AG09309 (cell line): Measurements from ENCODE around the gene DYNC2H1.
"Not testable (repeated sequence)": the region's sequence is repeated elsewhere in the genome, so short reads cannot be mapped to it uniquely, and the experiment has no call there.

ENCODE experiments used
- DNase-seq: peaks from one replicate; pipeline ENCODE4 v3.0.0-alpha.2; 2010; ENCODE audit warnings: low read depth
- H3K4me3 ChIP-seq: 2 replicates; pipeline ENCODE4 v1.5.1; 2011; ENCODE audit warnings: mild to moderate bottlenecking, low read depth, low read length, moderate library complexity; ENCODE audit not compliant: control insufficient read depth
- CTCF ChIP-seq: IDR thresholded peaks from 2 replicates; pipeline ENCODE4 v1.5.1; 2011; ENCODE audit warnings: mild to moderate bottlenecking, low read depth, low read length, inconsistent platforms; ENCODE audit not compliant: insufficient read depth, control insufficient read depth; ENCODE audit errors: missing control alignments

DYNC2H1 gene

GRCh38 chr11:103367650-103368049 lies 258.4 kb downstream of the DYNC2H1 start:
- TF ChIP-seq CTCF: no peak
- H3K4me3 ChIP-seq: no peak overlapping the region
- DNase-seq: no peak

- no peak for DNase-seq
These were observed 258.9 kb downstream of the DYNC2H1 start for GRCh38 chr11:103368145-103368544.

GRCh38 chr11:103370076-103370475 lies 260.9 kb downstream of the DYNC2H1 start:
- no peak overlapping the region for H3K4me3 ChIP-seq
- no peak for DNase-seq
- no peak for TF ChIP-seq CTCF

More at GRCh38 chr11:103368145-103368544, 258.9 kb downstream of the DYNC2H1 start:
- TF ChIP-seq CTCF: no peak
- no peak overlapping the region for H3K4me3 ChIP-seq

- no peak overlapping the region for H3K4me3 ChIP-seq
- TF ChIP-seq CTCF: no peak
- DNase-seq: no peak
These were observed 263.7 kb downstream of the DYNC2H1 start for GRCh38 chr11:103372906-103373305.

GRCh38 chr11:103374227-103374626 lies 265.0 kb downstream of the DYNC2H1 start:
- H3K4me3 ChIP-seq: not testable (repeated sequence)

GRCh38 chr11:103378931-103379330 lies 269.7 kb downstream of the DYNC2H1 start:
- no peak overlapping the region for H3K4me3 ChIP-seq
- TF ChIP-seq CTCF: no peak
- no peak for DNase-seq

More at GRCh38 chr11:103374227-103374626, 265.0 kb downstream of the DYNC2H1 start:
- not testable (repeated sequence) for DNase-seq

- H3K4me3 ChIP-seq: no peak overlapping the region
- TF ChIP-seq CTCF: no peak
- no peak for DNase-seq
These were observed 270.8 kb downstream of the DYNC2H1 start for GRCh38 chr11:103380031-103380430.
